ENCODE results near the gene TRIM21. TPM values are rescaled to one million over a fixed set of nuclear protein-coding genes. Genes with fewer than 3 reads are reported as not detected.
"Not testable (repeated sequence)": the region's sequence is repeated elsewhere in the genome, so short reads cannot be mapped to it uniquely, and the experiment has no call there.

Gene TRIM21
- 37.5 TPM for polyA plus RNA-seq

- Mint-ChIP-seq H3K9me3 (peaks cover 0 to 2% (median 0%) of the 10 kb centered on the region in 3 donors), H3K4me3 (peak within 1 kb of the TSS; percentile 85 to 96 (median 94)), H3K4me1 (peaks cover 20 to 32% (median 32%) of the 10 kb centered on the region in 3 donors), H3K27ac (peak within 1 kb of the TSS; percentile 31 to 96 (median 95)), H3K36me3 (peaks cover 5% of the 10 kb centered on the region), H3K27me3 (peaks cover 5% of the 10 kb centered on the region)
Observed at GRCh38 chr11:4393209-4393857, at the start of gene TRIM21. Gene TRIM21 (minus strand): TSS chr11:4393702. CDS start chr11:4390409, 3,293 bp downstream.

- peaks cover 3% of the 10 kb centered on the region for H3K27me3 Mint-ChIP-seq
- H3K4me3 Mint-ChIP-seq: no peak overlapping the region
- no peaks in the 10 kb centered on the region for H3K4me1 Mint-ChIP-seq
- H3K36me3 Mint-ChIP-seq: no peaks in the 10 kb centered on the region
- peaks cover 0 to 3% (median 2%) of the 10 kb centered on the region in 3 donors for H3K9me3 Mint-ChIP-seq
- no peak overlapping the region for H3K27ac Mint-ChIP-seq
Observed at GRCh38 chr11:4441515-4441914, 48.0 kb upstream of the TRIM21 start.

GRCh38 chr11:4436411-4436810 is 42.9 kb upstream of the TRIM21 start:
- Mint-ChIP-seq H3K9me3 (peaks cover 0 to 3% (median 2%) of the 10 kb centered on the region in 3 donors), H3K36me3 (peaks cover 4% of the 10 kb centered on the region), H3K4me1 (no peaks in the 10 kb centered on the region), H3K4me3 (no peak overlapping the region), H3K27me3 (peaks cover 3% of the 10 kb centered on the region), H3K27ac (no peak overlapping the region)

- Mint-ChIP-seq H3K27me3 (peaks cover 7% of the 10 kb centered on the region), H3K9me3 (peaks cover 0 to 3% (median under 1%) of the 10 kb centered on the region in 3 donors), H3K4me3 (no peak overlapping the region), H3K36me3 (peaks cover 4% of the 10 kb centered on the region), H3K4me1 (no peaks in the 10 kb centered on the region), H3K27ac (no peak overlapping the region)
Observed at GRCh38 chr11:4433856-4434255, 40.4 kb upstream of the TRIM21 start.

GRCh38 chr11:4430051-4430450 is 36.5 kb upstream of the TRIM21 start:
- no peak overlapping the region for H3K4me3 Mint-ChIP-seq
- H3K27ac Mint-ChIP-seq: no peak overlapping the region
- peaks cover 4% of the 10 kb centered on the region for H3K27me3 Mint-ChIP-seq
- H3K36me3 Mint-ChIP-seq: peaks cover 4% of the 10 kb centered on the region
- no peaks in the 10 kb centered on the region for H3K4me1 Mint-ChIP-seq
- H3K9me3 Mint-ChIP-seq: peaks cover 0 to 3% (median 0%) of the 10 kb centered on the region in 3 donors

- no peaks in the 10 kb centered on the region for H3K9me3 Mint-ChIP-seq
- H3K27ac Mint-ChIP-seq: no peak overlapping the region
- H3K4me1 Mint-ChIP-seq: no peaks in the 10 kb centered on the region
- H3K4me3 Mint-ChIP-seq: no peak overlapping the region
- no peaks in the 10 kb centered on the region for H3K36me3 Mint-ChIP-seq
- peaks cover 4% of the 10 kb centered on the region for H3K27me3 Mint-ChIP-seq
Observed at GRCh38 chr11:4418403-4418802, 24.9 kb upstream of the TRIM21 start.

GRCh38 chr11:4416816-4417215 is 23.3 kb upstream of the TRIM21 start:
- no peak overlapping the region for H3K27ac Mint-ChIP-seq
- H3K4me3 Mint-ChIP-seq: no peak overlapping the region
- H3K9me3 Mint-ChIP-seq: peaks cover 0 to 2% (median 0%) of the 10 kb centered on the region in 3 donors
- H3K4me1 Mint-ChIP-seq: no peaks in the 10 kb centered on the region
- H3K36me3 Mint-ChIP-seq: no peaks in the 10 kb centered on the region
- peaks cover 4% of the 10 kb centered on the region for H3K27me3 Mint-ChIP-seq

- Mint-ChIP-seq H3K27ac (no peak overlapping the region), H3K4me3 (no peak overlapping the region), H3K9me3 (peaks cover 0 to 2% (median 0%) of the 10 kb centered on the region in 3 donors)
Observed at GRCh38 chr11:4416306-4416705, 22.8 kb upstream of the TRIM21 start.

GRCh38 chr11:4406206-4406605 is 12.7 kb upstream of the TRIM21 start:
- H3K36me3 Mint-ChIP-seq, H3K4me1 Mint-ChIP-seq, H3K27ac Mint-ChIP-seq, H3K9me3 Mint-ChIP-seq, H3K4me3 Mint-ChIP-seq: not testable (repeated sequence)
- peaks cover 10% of the 10 kb centered on the region for H3K27me3 Mint-ChIP-seq

More at GRCh38 chr11:4416306-4416705, 22.8 kb upstream of the TRIM21 start:
- Mint-ChIP-seq H3K36me3 (no peaks in the 10 kb centered on the region), H3K27me3 (peaks cover 4% of the 10 kb centered on the region), H3K4me1 (no peaks in the 10 kb centered on the region)

- Mint-ChIP-seq H3K27me3 (peaks cover 8% of the 10 kb centered on the region), H3K4me3 (peak overlapping the region; percentile 85 to 96 (median 94)), H3K27ac (peak overlapping the region in 2 of 3 donors; percentile 6 to 95), H3K9me3 (peaks cover 0 to 3% (median 1%) of the 10 kb centered on the region in 3 donors), H3K4me1 (peaks cover 20 to 32% (median 32%) of the 10 kb centered on the region in 3 donors), H3K36me3 (peaks cover 5% of the 10 kb centered on the region)
Observed at GRCh38 chr11:4393858-4394223, 339 bp upstream of the TRIM21 start.

- Mint-ChIP-seq H3K36me3 (peaks cover 19% of the 10 kb centered on the region), H3K27ac (peak overlapping the region in 1 of 3 donors; percentile 54), H3K9me3 (no peaks in the 10 kb centered on the region), H3K27me3 (no peaks in the 10 kb centered on the region), H3K4me3 (peak overlapping the region in 1 of 4 donors; percentile 67), H3K4me1 (peaks cover 11 to 29% (median 20%) of the 10 kb centered on the region in 3 donors)
Observed at GRCh38 chr11:4388221-4388620, 5.3 kb downstream of the TRIM21 start.

- no peak overlapping the region for H3K27ac Mint-ChIP-seq
- peaks cover 20% of the 10 kb centered on the region for H3K36me3 Mint-ChIP-seq
- H3K9me3 Mint-ChIP-seq: no peaks in the 10 kb centered on the region
- no peak overlapping the region for H3K4me3 Mint-ChIP-seq
- H3K27me3 Mint-ChIP-seq: no peaks in the 10 kb centered on the region
- peaks cover 0 to 11% (median 7%) of the 10 kb centered on the region in 3 donors for H3K4me1 Mint-ChIP-seq
Observed at GRCh38 chr11:4385978-4386740, 7.3 kb downstream of the TRIM21 start.

GRCh38 chr11:4381901-4382300 is 11.6 kb downstream of the TRIM21 start:
- Mint-ChIP-seq H3K36me3 (peaks cover 13% of the 10 kb centered on the region), H3K4me3 (no peak overlapping the region), H3K9me3 (no peaks in the 10 kb centered on the region), H3K27ac (no peak overlapping the region), H3K27me3 (no peaks in the 10 kb centered on the region), H3K4me1 (peaks cover 0 to 2% (median 0%) of the 10 kb centered on the region in 3 donors)

- H3K27ac Mint-ChIP-seq: no peak overlapping the region
- H3K4me3 Mint-ChIP-seq: no peak overlapping the region
- H3K36me3 Mint-ChIP-seq: peaks cover 2% of the 10 kb centered on the region
- no peaks in the 10 kb centered on the region for H3K4me1 Mint-ChIP-seq
- peaks cover 3% of the 10 kb centered on the region for H3K27me3 Mint-ChIP-seq
- H3K9me3 Mint-ChIP-seq: no peaks in the 10 kb centered on the region
Observed at GRCh38 chr11:4375431-4376140, 17.9 kb downstream of the TRIM21 start.

GRCh38 chr11:4370166-4370565 is 23.3 kb downstream of the TRIM21 start:
- Mint-ChIP-seq H3K4me1 (no peaks in the 10 kb centered on the region), H3K36me3 (peaks cover 4% of the 10 kb centered on the region), H3K27ac (no peak overlapping the region), H3K4me3 (no peak overlapping the region), H3K9me3 (no peaks in the 10 kb centered on the region), H3K27me3 (peaks cover 4% of the 10 kb centered on the region)

Data from IgD-negative memory B cell (primary cell).